HL-60 (cell line): ENCODE measurements around the gene VAMP2.

Source experiments
- DNase-seq, 2 experiments: peaks; one replicate each; pipeline ENCODE4 v3.0.0-alpha.2; 2010 to 2020; ENCODE audit warnings: low read depth in 1 of 2, low spot score in 1 of 2
- H3K27ac ChIP-seq: fragments of 250-450 bp; sonication (Bioruptor Pico); replicated peaks from 2 replicates; pipeline ENCODE4 v1.5.1; 2020; ENCODE audit warnings: mild to moderate bottlenecking, moderate library complexity
- H3K27me3 ChIP-seq: fragments of 250-450 bp; sonication (Bioruptor Pico); 2 replicates; pipeline ENCODE4 v1.5.1; 2021; ENCODE audit warnings: mild to moderate bottlenecking, moderate library complexity; ENCODE audit not compliant: insufficient read depth, poor library complexity, severe bottlenecking
- H3K4me3 ChIP-seq: replicated peaks from 2 replicates; pipeline ENCODE4 v1.5.1; 2011; ENCODE audit warnings: mild to moderate bottlenecking, control low read depth, low read length; ENCODE audit not compliant: insufficient read depth
- CTCF ChIP-seq: IDR thresholded peaks from one replicate; pipeline ENCODE4 v1.5.1; 2011; ENCODE audit warnings: low read length, control low read depth, inconsistent platforms; ENCODE audit not compliant: insufficient read depth
- GABPA ChIP-seq: IDR thresholded peaks from 2 replicates; pipeline ENCODE4 v1.6.1; 2012; ENCODE audit warnings: low read depth
- POLR2AphosphoS5 ChIP-seq: IDR thresholded peaks from 2 replicates; pipeline ENCODE4 v1.6.1; 2012; ENCODE audit warnings: low read depth
- REST ChIP-seq: IDR thresholded peaks from 2 replicates; pipeline ENCODE4 v1.6.1; 2012; ENCODE audit warnings: low read depth; ENCODE audit not compliant: insufficient replicate concordance
- SPI1 ChIP-seq: IDR thresholded peaks from 2 replicates; pipeline ENCODE4 v1.6.1; 2012; ENCODE audit warnings: low read depth, mild to moderate bottlenecking, borderline replicate concordance

The VAMP2 gene

GRCh38 chr17:8143581-8144400 is 19.0 kb downstream of the VAMP2 start:
- no peak overlapping the region for H3K27ac ChIP-seq
- H3K4me3 ChIP-seq: no peak overlapping the region
- DNase-seq: no peak
- TF ChIP-seq SPI1: no peak
- TF ChIP-seq REST: no peak
- no peak for TF ChIP-seq CTCF
- TF ChIP-seq POLR2AphosphoS5: no peak
- no peaks in the 10 kb centered on the region for H3K27me3 ChIP-seq

GRCh38 chr17:8142887-8143580 is 19.7 kb downstream of the VAMP2 start:
- TF ChIP-seq GABPA: no peak
- TF ChIP-seq POLR2AphosphoS5: no peak
- no peak for TF ChIP-seq CTCF
- TF ChIP-seq REST: no peak
- TF ChIP-seq SPI1: no peak
- DNase-seq: no peak

GRCh38 chr17:8142158-8142886 is 20.4 kb downstream of the VAMP2 start:
- no peak overlapping the region for H3K27ac ChIP-seq
- no peaks in the 10 kb centered on the region for H3K27me3 ChIP-seq
- TF ChIP-seq CTCF: no peak
- TF ChIP-seq GABPA: no peak
- no peak for TF ChIP-seq REST
- no peak for TF ChIP-seq POLR2AphosphoS5
- TF ChIP-seq SPI1: no peak
- DNase-seq: no peak
- no peak overlapping the region for H3K4me3 ChIP-seq

More at GRCh38 chr17:8142887-8143580, 19.7 kb downstream of the VAMP2 start:
- Histone ChIP-seq H3K27me3 (no peaks in the 10 kb centered on the region), H3K27ac (no peak overlapping the region), H3K4me3 (no peak overlapping the region)
